ENCODE results near the gene DVL1. TPM values are rescaled to one million over a fixed set of nuclear protein-coding genes. Genes with fewer than 3 reads are reported as not detected.

The DVL1 gene
- total RNA-seq, 1 experiment from 2014 or later: 42.8 TPM

- DNase-seq (ENCODE audit: low read depth, low spot score): no peak
- in situ Hi-C loops (cut with HindIII; ENCODE audit: low pct_unique_long_range_greater_than_20kb, low sequenced_read_pairs): no loop called here
Observed at GRCh38 chr1:1347663-1348419, 1.4 kb downstream of the DVL1 start.

GRCh38 chr1:1347026-1347595 is 2.1 kb downstream of the DVL1 start:
- no peak for DNase-seq (ENCODE audit: low read depth, low spot score)
- in situ Hi-C loops (cut with HindIII; ENCODE audit: low pct_unique_long_range_greater_than_20kb, low sequenced_read_pairs): no loop called here

GRCh38 chr1:1346501-1346890 is 2.7 kb downstream of the DVL1 start:
- in situ Hi-C loops (cut with HindIII; ENCODE audit: low pct_unique_long_range_greater_than_20kb, low sequenced_read_pairs): no loop called here
- no peak for DNase-seq (ENCODE audit: low read depth, low spot score)

GRCh38 chr1:1345860-1346500 is 3.2 kb downstream of the DVL1 start:
- in situ Hi-C loops (cut with HindIII; ENCODE audit: low pct_unique_long_range_greater_than_20kb, low sequenced_read_pairs): no loop called here
- no peak for DNase-seq (ENCODE audit: low read depth, low spot score)

- in situ Hi-C loops (cut with HindIII; ENCODE audit: low pct_unique_long_range_greater_than_20kb, low sequenced_read_pairs): no loop called here
- DNase-seq (ENCODE audit: low read depth, low spot score): no peak
Observed at GRCh38 chr1:1345384-1345783, 3.8 kb downstream of the DVL1 start.

GRCh38 chr1:1344655-1345361 is 4.4 kb downstream of the DVL1 start:
- peak; percentile 50 for DNase-seq (ENCODE audit: low read depth, low spot score)
- in situ Hi-C loops (cut with HindIII; ENCODE audit: low pct_unique_long_range_greater_than_20kb, low sequenced_read_pairs): no loop called here

- in situ Hi-C loops (cut with HindIII; ENCODE audit: low pct_unique_long_range_greater_than_20kb, low sequenced_read_pairs): no loop called here
- no peak for DNase-seq (ENCODE audit: low read depth, low spot score)
Observed at GRCh38 chr1:1343811-1344421, 5.3 kb downstream of the DVL1 start.

- DNase-seq (ENCODE audit: low read depth, low spot score): no peak
- in situ Hi-C loops (cut with HindIII; ENCODE audit: low pct_unique_long_range_greater_than_20kb, low sequenced_read_pairs): no loop called here
Observed at GRCh38 chr1:1342584-1343115, 6.6 kb downstream of the DVL1 start.

GRCh38 chr1:1342061-1342562 is 7.1 kb downstream of the DVL1 start:
- in situ Hi-C loops (cut with HindIII; ENCODE audit: low pct_unique_long_range_greater_than_20kb, low sequenced_read_pairs): no loop called here

GRCh38 chr1:1341549-1342021 is 7.6 kb downstream of the DVL1 start:
- in situ Hi-C loops (cut with HindIII; ENCODE audit: low pct_unique_long_range_greater_than_20kb, low sequenced_read_pairs): no loop called here
- no peak for DNase-seq (ENCODE audit: low read depth, low spot score)

More at GRCh38 chr1:1342061-1342562, 7.1 kb downstream of the DVL1 start:
- no peak for DNase-seq (ENCODE audit: low read depth, low spot score)

GRCh38 chr1:1340791-1341548 is 8.2 kb downstream of the DVL1 start:
- no peak for DNase-seq (ENCODE audit: low read depth, low spot score)
- in situ Hi-C loops (cut with HindIII; ENCODE audit: low pct_unique_long_range_greater_than_20kb, low sequenced_read_pairs): no loop called here

- in situ Hi-C loops (cut with HindIII; ENCODE audit: low pct_unique_long_range_greater_than_20kb, low sequenced_read_pairs): no loop called here
- DNase-seq (ENCODE audit: low read depth, low spot score): no peak
Observed at GRCh38 chr1:1340185-1340584, 9.0 kb downstream of the DVL1 start.

- in situ Hi-C loops (cut with HindIII; ENCODE audit: low pct_unique_long_range_greater_than_20kb, low sequenced_read_pairs): no loop called here
Observed at GRCh38 chr1:1338278-1338677, 10.9 kb downstream of the DVL1 start.

GRCh38 chr1:1337793-1338147 is 11.4 kb downstream of the DVL1 start:
- in situ Hi-C loops (cut with HindIII; ENCODE audit: low pct_unique_long_range_greater_than_20kb, low sequenced_read_pairs): no loop called here
- no peak for DNase-seq (ENCODE audit: low read depth, low spot score)

More at GRCh38 chr1:1338278-1338677, 10.9 kb downstream of the DVL1 start:
- DNase-seq (ENCODE audit: low read depth, low spot score): no peak

- in situ Hi-C loops (cut with HindIII; ENCODE audit: low pct_unique_long_range_greater_than_20kb, low sequenced_read_pairs): no loop called here
- no peak for DNase-seq (ENCODE audit: low read depth, low spot score)
Observed at GRCh38 chr1:1336931-1337792, 12.1 kb downstream of the DVL1 start.

- in situ Hi-C loops (cut with HindIII; ENCODE audit: low pct_unique_long_range_greater_than_20kb, low sequenced_read_pairs): no loop called here
- no peak for DNase-seq (ENCODE audit: low read depth, low spot score)
Observed at GRCh38 chr1:1336446-1336845, 12.8 kb downstream of the DVL1 start.
